NT2/D1 (cell line): ENCODE measurements around the gene MIGA2.
"Not testable (repeated sequence)": the region's sequence is repeated elsewhere in the genome, so short reads cannot be mapped to it uniquely, and the experiment has no call there.

Source experiments
- DNase-seq: peaks from one replicate; pipeline ENCODE4 v3.0.0-alpha.2; 2011; ENCODE audit warnings: low read depth, low spot score
- H3K27me3 ChIP-seq: 2 replicates; pipeline ENCODE4 v1.6.0; 2011; ENCODE audit warnings: mild to moderate bottlenecking; ENCODE audit not compliant: insufficient read length, insufficient read depth
- H3K36me3 ChIP-seq: 2 replicates; pipeline ENCODE4 v1.6.1; 2011; ENCODE audit warnings: mild to moderate bottlenecking, low read length, mixed read lengths; ENCODE audit not compliant: insufficient read depth, insufficient read length
- H3K4me1 ChIP-seq: 2 replicates; pipeline ENCODE4 v1.5.1; 2011; ENCODE audit not compliant: insufficient read depth, insufficient read length
- H3K4me3 ChIP-seq: 2 replicates; pipeline ENCODE4 v1.5.1; 2011; ENCODE audit warnings: low read depth; ENCODE audit not compliant: insufficient read length
- H3K9ac ChIP-seq: 2 replicates; pipeline ENCODE4 v1.6.0; 2011; ENCODE audit warnings: low read depth; ENCODE audit not compliant: insufficient read length
- H3K9me3 ChIP-seq: 2 replicates; pipeline ENCODE4 v1.5.1; 2011; ENCODE audit warnings: mild to moderate bottlenecking, low read length; ENCODE audit not compliant: insufficient read depth
- SUZ12 ChIP-seq: IDR thresholded peaks from 2 replicates; pipeline ENCODE4 v1.6.1; 2011; ENCODE audit not compliant: insufficient read length, insufficient read depth; ENCODE audit errors: extremely low read depth
- YY1 ChIP-seq: IDR thresholded peaks from 2 replicates; pipeline ENCODE4 v1.6.1; 2011; ENCODE audit not compliant: insufficient read length, insufficient read depth
- ZNF274 ChIP-seq: IDR thresholded peaks from 2 replicates; pipeline ENCODE4 v1.6.1; 2011; ENCODE audit warnings: mild to moderate bottlenecking, low read depth, low read length

MIGA2 gene

GRCh38 chr9:129033216-129033615, 3.2 kb upstream of the MIGA2 start:
- H3K27me3 ChIP-seq: no peaks in the 10 kb centered on the region
- no peaks in the 10 kb centered on the region for H3K9me3 ChIP-seq
- no peaks in the 10 kb centered on the region for H3K36me3 ChIP-seq
- H3K4me3 ChIP-seq: no peak overlapping the region
- TF ChIP-seq SUZ12: no peak
- no peak for TF ChIP-seq ZNF274
- TF ChIP-seq YY1: no peak
- H3K9ac ChIP-seq: no peak overlapping the region
- peaks cover 20% of the 10 kb centered on the region for H3K4me1 ChIP-seq
- DNase-seq: no peak

- H3K4me1 ChIP-seq: peaks cover 13% of the 10 kb centered on the region
- H3K4me3 ChIP-seq: peak overlapping the region; percentile 1
- H3K9ac ChIP-seq: peak overlapping the region; percentile 37
- not testable (repeated sequence) for DNase-seq, H3K9me3 ChIP-seq, H3K27me3 ChIP-seq, H3K36me3 ChIP-seq
These were observed 588 bp upstream of the MIGA2 start for GRCh38 chr9:129035838-129036237.

GRCh38 chr9:129036923-129037766, 719 bp downstream of the MIGA2 start:
- peak overlapping the region; percentile 97 for H3K9ac ChIP-seq
- peaks cover 19% of the 10 kb centered on the region for H3K36me3 ChIP-seq
- H3K4me3 ChIP-seq: peak overlapping the region; percentile 99
- peaks cover 13% of the 10 kb centered on the region for H3K4me1 ChIP-seq
- H3K27me3 ChIP-seq: no peaks in the 10 kb centered on the region
- TF ChIP-seq ZNF274 (no peak), SUZ12 (no peak), YY1 (no peak)
- H3K9me3 ChIP-seq: no peaks in the 10 kb centered on the region
- DNase-seq: no peak

- DNase-seq: no peak
- Histone ChIP-seq H3K27me3 (no peaks in the 10 kb centered on the region), H3K4me3 (peak overlapping the region; percentile 99), H3K36me3 (peaks cover 25% of the 10 kb centered on the region), H3K4me1 (peaks cover 13% of the 10 kb centered on the region), H3K9me3 (no peaks in the 10 kb centered on the region), H3K9ac (peak overlapping the region; percentile 97)
- TF ChIP-seq SUZ12 (no peak), YY1 (no peak), ZNF274 (no peak)
These were observed 1.3 kb downstream of the MIGA2 start for GRCh38 chr9:129037767-129038098.

GRCh38 chr9:129038109-129038852, 1.9 kb downstream of the MIGA2 start:
- TF ChIP-seq SUZ12 (no peak), YY1 (no peak), ZNF274 (no peak)

GRCh38 chr9:129040113-129040643, 3.8 kb downstream of the MIGA2 start:
- no peak overlapping the region for H3K4me3 ChIP-seq

More at GRCh38 chr9:129038109-129038852, 1.9 kb downstream of the MIGA2 start:
- Histone ChIP-seq H3K4me3 (no peak overlapping the region), H3K9me3 (no peaks in the 10 kb centered on the region), H3K27me3 (no peaks in the 10 kb centered on the region), H3K9ac (peak overlapping the region; percentile 42), H3K4me1 (peaks cover 13% of the 10 kb centered on the region), H3K36me3 (peaks cover 28% of the 10 kb centered on the region)
- no peak for DNase-seq

GRCh38 chr9:129042016-129042415, 5.6 kb downstream of the MIGA2 start:
- Histone ChIP-seq H3K9ac (no peak overlapping the region), H3K27me3 (no peaks in the 10 kb centered on the region), H3K4me3 (no peak overlapping the region), H3K9me3 (no peaks in the 10 kb centered on the region), H3K36me3 (peaks cover 43% of the 10 kb centered on the region), H3K4me1 (peaks cover 9% of the 10 kb centered on the region)
- TF ChIP-seq YY1 (no peak), ZNF274 (no peak), SUZ12 (no peak)
- no peak for DNase-seq

More at GRCh38 chr9:129040113-129040643, 3.8 kb downstream of the MIGA2 start:
- no peak for TF ChIP-seq YY1
- Histone ChIP-seq H3K9ac (no peak overlapping the region), H3K36me3 (peaks cover 37% of the 10 kb centered on the region), H3K9me3 (no peaks in the 10 kb centered on the region), H3K4me1 (peaks cover 10% of the 10 kb centered on the region), H3K27me3 (no peaks in the 10 kb centered on the region)
- no peak for DNase-seq
